CD4-positive, alpha-beta T cell treated with Interferon gamma for 1 hour (primary cell): ENCODE measurements around the gene TDRD10.
"Not testable (repeated sequence)": the region's sequence is repeated elsewhere in the genome, so short reads cannot be mapped to it uniquely, and the experiment has no call there.

Experiments used
- DNase-seq: peaks from one replicate; pipeline ENCODE4 v3.0.0-alpha.2; 2020

The TDRD10 gene

GRCh38 chr1:154481053-154481452, 21.0 kb upstream of the TDRD10 start:
- DNase-seq = no peak

- DNase-seq = no peak
Measured at GRCh38 chr1:154483941-154484803, 17.8 kb upstream of the TDRD10 start.

GRCh38 chr1:154485106-154485505, 16.9 kb upstream of the TDRD10 start:
- no peak for DNase-seq

- DNase-seq = no peak
Measured at GRCh38 chr1:154485910-154486496, 16.0 kb upstream of the TDRD10 start.

- DNase-seq = not testable (repeated sequence)
Measured at GRCh38 chr1:154486756-154487155, 15.3 kb upstream of the TDRD10 start.

GRCh38 chr1:154488922-154489321, 13.1 kb upstream of the TDRD10 start:
- no peak for DNase-seq

GRCh38 chr1:154489695-154490274, 12.2 kb upstream of the TDRD10 start:
- no peak for DNase-seq

- DNase-seq = no peak
Measured at GRCh38 chr1:154490317-154490716, 11.7 kb upstream of the TDRD10 start.

GRCh38 chr1:154492115-154492514, 9.9 kb upstream of the TDRD10 start:
- DNase-seq = no peak

- peak; percentile 44 for DNase-seq
Measured at GRCh38 chr1:154493276-154493675, 8.7 kb upstream of the TDRD10 start.

GRCh38 chr1:154495496-154496273, 6.3 kb upstream of the TDRD10 start:
- no peak for DNase-seq

- DNase-seq = no peak
Measured at GRCh38 chr1:154496383-154496782, 5.6 kb upstream of the TDRD10 start.

- DNase-seq = no peak
Measured at GRCh38 chr1:154497026-154497806, 4.8 kb upstream of the TDRD10 start.

- DNase-seq = no peak
Measured at GRCh38 chr1:154499446-154499845, 2.6 kb upstream of the TDRD10 start.

GRCh38 chr1:154500533-154500932, 1.5 kb upstream of the TDRD10 start:
- DNase-seq = no peak

- DNase-seq = no peak
Measured at GRCh38 chr1:154501423-154502065, 475 bp upstream of the TDRD10 start.

- no peak for DNase-seq
Measured at GRCh38 chr1:154502744-154503115, 711 bp downstream of the TDRD10 start.

- DNase-seq = no peak
Measured at GRCh38 chr1:154503898-154504297, 1.9 kb downstream of the TDRD10 start.

GRCh38 chr1:154512760-154513159, 10.7 kb downstream of the TDRD10 start:
- DNase-seq = no peak

GRCh38 chr1:154514066-154514553, 12.1 kb downstream of the TDRD10 start:
- DNase-seq = no peak

GRCh38 chr1:154517661-154518060, 15.6 kb downstream of the TDRD10 start:
- no peak for DNase-seq

- DNase-seq = no peak
Measured at GRCh38 chr1:154519591-154519991, 17.6 kb downstream of the TDRD10 start.
